ENCODE results near the gene HNRNPA2B1.

DNA sequence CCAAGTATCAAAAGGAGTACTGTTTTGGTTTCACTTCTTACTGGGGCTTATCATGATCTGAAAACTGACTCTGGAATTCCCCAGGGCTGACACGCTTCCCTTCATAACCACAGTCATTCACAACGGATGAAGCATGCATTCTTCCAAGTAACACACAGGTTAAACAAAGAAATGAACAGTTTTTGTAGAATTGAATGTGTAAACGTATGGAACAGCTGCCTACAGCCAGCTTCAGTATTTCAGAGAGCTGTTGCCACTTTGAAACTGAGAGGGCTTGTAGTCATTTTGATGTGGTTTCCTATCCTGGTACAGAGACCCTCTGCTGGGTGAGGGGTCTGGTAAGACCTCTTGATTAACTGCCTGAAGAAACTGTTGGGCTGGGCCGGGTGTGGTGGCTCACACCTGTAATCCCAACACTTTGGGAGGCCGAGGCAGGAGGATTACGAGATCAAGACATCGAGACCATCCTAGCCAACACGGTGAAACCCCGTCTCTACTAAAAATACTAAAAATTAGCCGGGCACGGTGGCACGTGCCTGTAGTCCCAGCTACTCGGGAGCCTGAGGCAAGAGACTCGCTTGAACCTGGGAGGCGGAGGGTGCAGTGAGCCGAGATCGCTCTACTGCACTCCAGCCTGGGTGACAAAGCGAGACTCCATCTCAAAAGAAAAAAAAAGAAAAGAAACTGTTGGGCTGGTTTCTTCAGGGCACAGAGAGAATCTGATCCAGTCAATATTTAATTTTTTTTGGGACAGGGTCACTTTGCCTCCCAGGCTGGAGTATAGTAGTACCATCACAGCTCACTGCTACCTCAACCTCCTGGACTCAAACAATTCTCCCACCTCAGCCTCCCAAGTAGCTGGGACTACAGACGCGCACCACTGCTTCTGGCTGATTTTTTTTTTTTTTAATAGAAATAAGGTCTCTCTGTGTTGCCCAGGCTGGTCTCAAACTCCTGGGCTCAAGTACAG, 43.8 kb downstream of the HNRNPA2B1 start:
- TF ChIP-seq, protein P1, sequence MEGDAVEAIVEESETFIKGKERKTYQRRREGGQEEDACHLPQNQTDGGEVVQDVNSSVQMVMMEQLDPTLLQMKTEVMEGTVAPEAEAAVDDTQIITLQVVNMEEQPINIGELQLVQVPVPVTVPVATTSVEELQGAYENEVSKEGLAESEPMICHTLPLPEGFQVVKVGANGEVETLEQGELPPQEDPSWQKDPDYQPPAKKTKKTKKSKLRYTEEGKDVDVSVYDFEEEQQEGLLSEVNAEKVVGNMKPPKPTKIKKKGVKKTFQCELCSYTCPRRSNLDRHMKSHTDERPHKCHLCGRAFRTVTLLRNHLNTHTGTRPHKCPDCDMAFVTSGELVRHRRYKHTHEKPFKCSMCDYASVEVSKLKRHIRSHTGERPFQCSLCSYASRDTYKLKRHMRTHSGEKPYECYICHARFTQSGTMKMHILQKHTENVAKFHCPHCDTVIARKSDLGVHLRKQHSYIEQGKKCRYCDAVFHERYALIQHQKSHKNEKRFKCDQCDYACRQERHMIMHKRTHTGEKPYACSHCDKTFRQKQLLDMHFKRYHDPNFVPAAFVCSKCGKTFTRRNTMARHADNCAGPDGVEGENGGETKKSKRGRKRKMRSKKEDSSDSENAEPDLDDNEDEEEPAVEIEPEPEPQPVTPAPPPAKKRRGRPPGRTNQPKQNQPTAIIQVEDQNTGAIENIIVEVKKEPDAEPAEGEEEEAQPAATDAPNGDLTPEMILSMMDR (IDR thresholded peaks at IDR 0.05) = no peak
- TF ChIP-seq EP300 (IDR thresholded peaks at IDR 0.05) = no peak
- no peak for TF ChIP-seq POLR2A (IDR thresholded peaks at IDR 0.05)

Measured in sigmoid colon (tissue), 4 donors.